Astrocyte (in vitro differentiated cells and primary cell): ENCODE measurements around the gene CKAP5.

Experiments
- EZH2 ChIP-seq: IDR thresholded peaks from 2 replicates; pipeline ENCODE4 v1.6.1; 2012; ENCODE audit warnings: mild to moderate bottlenecking, low read length, inconsistent platforms; ENCODE audit not compliant: insufficient read depth
- TF ChIP-seq, protein P1 (sequence below): IDR thresholded peaks from 2 replicates; pipeline ENCODE4 v1.5.1; 2011; ENCODE audit warnings: low read depth, mild to moderate bottlenecking, inconsistent platforms, low read length, moderate library complexity; ENCODE audit not compliant: insufficient read depth

DNA sequence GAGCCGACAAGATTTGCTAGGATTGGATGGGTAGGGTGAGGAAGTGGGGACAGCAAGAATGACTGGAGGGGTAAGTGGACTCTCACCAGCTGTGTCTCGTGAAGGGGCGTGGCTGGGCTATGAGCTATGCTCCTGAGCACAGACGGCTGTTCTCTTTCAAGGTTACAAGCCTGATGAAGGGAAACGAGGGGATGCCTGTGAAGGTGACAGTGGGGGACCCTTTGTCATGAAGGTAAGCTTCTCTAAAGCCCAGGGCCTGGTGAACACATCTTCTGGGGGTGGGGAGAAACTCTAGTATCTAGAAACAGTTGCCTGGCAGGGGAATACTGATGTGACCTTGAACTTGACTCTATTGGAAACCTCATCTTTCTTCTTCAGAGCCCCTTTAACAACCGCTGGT, 107.2 kb downstream of the CKAP5 start:
- TF ChIP-seq, protein P1, sequence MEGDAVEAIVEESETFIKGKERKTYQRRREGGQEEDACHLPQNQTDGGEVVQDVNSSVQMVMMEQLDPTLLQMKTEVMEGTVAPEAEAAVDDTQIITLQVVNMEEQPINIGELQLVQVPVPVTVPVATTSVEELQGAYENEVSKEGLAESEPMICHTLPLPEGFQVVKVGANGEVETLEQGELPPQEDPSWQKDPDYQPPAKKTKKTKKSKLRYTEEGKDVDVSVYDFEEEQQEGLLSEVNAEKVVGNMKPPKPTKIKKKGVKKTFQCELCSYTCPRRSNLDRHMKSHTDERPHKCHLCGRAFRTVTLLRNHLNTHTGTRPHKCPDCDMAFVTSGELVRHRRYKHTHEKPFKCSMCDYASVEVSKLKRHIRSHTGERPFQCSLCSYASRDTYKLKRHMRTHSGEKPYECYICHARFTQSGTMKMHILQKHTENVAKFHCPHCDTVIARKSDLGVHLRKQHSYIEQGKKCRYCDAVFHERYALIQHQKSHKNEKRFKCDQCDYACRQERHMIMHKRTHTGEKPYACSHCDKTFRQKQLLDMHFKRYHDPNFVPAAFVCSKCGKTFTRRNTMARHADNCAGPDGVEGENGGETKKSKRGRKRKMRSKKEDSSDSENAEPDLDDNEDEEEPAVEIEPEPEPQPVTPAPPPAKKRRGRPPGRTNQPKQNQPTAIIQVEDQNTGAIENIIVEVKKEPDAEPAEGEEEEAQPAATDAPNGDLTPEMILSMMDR: no peak
- TF ChIP-seq EZH2: no peak
